ENCODE measurements around the gene NPSR1.
"Not testable (repeated sequence)": the region's sequence is repeated elsewhere in the genome, so short reads cannot be mapped to it uniquely, and the experiment has no call there.

NPSR1 gene

GRCh38 chr7:34759477-34760125 is 101.6 kb downstream of the NPSR1 start:
- FAIRE-seq, result no peak

GRCh38 chr7:34760271-34760670 is 102.3 kb downstream of the NPSR1 start:
- FAIRE-seq, result no peak

GRCh38 chr7:34761206-34761605 is 103.2 kb downstream of the NPSR1 start:
- no peak for FAIRE-seq

GRCh38 chr7:34761627-34762026 is 103.6 kb downstream of the NPSR1 start:
- FAIRE-seq, result no peak

- FAIRE-seq, result no peak
Measured at GRCh38 chr7:34762764-34763163, 104.7 kb downstream of the NPSR1 start.

- no peak for FAIRE-seq
Measured at GRCh38 chr7:34772296-34772938, 114.4 kb downstream of the NPSR1 start.

GRCh38 chr7:34776748-34777358 is 118.8 kb downstream of the NPSR1 start:
- FAIRE-seq, result no peak

GRCh38 chr7:34780546-34780945 is 122.5 kb downstream of the NPSR1 start:
- no peak for FAIRE-seq

- no peak for FAIRE-seq
Measured at GRCh38 chr7:34787586-34787985, 129.6 kb downstream of the NPSR1 start.

- no peak for FAIRE-seq
Measured at GRCh38 chr7:34806831-34807230, 148.8 kb downstream of the NPSR1 start.

- no peak for FAIRE-seq
Measured at GRCh38 chr7:34807548-34808340, 149.7 kb downstream of the NPSR1 start.

GRCh38 chr7:34814203-34814842 is 156.3 kb downstream of the NPSR1 start:
- FAIRE-seq, result not testable (repeated sequence)

GRCh38 chr7:34821932-34822558 is 164.0 kb downstream of the NPSR1 start:
- FAIRE-seq, result no peak

- no peak for FAIRE-seq
Measured at GRCh38 chr7:34823650-34824258, 165.7 kb downstream of the NPSR1 start.

- no peak for FAIRE-seq
Measured at GRCh38 chr7:34825221-34825620, 167.2 kb downstream of the NPSR1 start.

- FAIRE-seq, result no peak
Measured at GRCh38 chr7:34830390-34830789, 172.4 kb downstream of the NPSR1 start.

GRCh38 chr7:34831436-34831835 is 173.4 kb downstream of the NPSR1 start:
- no peak for FAIRE-seq

GRCh38 chr7:34832020-34832419 is 174.0 kb downstream of the NPSR1 start:
- FAIRE-seq, result no peak

GRCh38 chr7:34835901-34836600 is 178.0 kb downstream of the NPSR1 start:
- FAIRE-seq, result no peak

- no peak for FAIRE-seq
Measured at GRCh38 chr7:34837316-34837715, 179.3 kb downstream of the NPSR1 start.

GRCh38 chr7:34837801-34838201 is 179.8 kb downstream of the NPSR1 start:
- FAIRE-seq, result no peak
